ENCODE data around the gene DES. TPM values are rescaled to one million over a fixed set of nuclear protein-coding genes. Genes with fewer than 3 reads are reported as not detected.

DES gene
- total and polyA plus RNA-seq, 8 donors, result 8.7 to 101 (median 28.5) TPM

DNA sequence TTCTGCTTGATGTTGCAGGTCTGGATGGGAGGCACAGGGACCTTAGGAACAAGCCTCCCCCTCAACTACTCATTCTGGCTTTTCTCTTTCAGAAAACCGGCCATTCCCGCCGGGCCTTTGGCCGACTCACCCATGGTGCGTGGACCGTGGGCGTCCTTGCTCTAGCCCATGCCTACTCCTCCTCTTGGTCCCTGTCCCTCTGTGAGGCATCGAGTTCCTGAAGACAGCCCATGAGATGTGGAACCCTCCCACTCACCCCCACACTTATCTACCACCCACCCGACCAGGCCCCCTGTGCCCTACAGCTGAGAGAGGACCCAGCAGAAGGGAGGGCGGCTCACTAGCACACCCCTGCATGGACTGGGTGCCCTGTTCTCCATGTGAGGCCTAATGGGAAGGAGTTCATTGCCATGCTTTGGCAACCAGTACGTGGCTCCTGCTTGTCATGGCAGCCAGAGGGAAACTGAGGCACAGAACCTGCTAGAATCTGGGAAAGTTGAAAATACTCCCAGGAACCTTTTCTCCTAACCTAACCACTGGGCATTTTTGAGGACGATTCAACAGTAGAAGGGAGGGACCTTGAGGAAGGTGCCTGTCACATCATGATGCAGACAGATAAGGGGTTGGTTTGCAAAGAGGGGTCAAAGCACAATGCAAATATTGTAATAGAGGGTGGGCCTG lies 25.0 kb downstream of the DES start:
- no peak overlapping the region for H3K4me3 ChIP-seq
- H3K27ac ChIP-seq, result no peak overlapping the region
- H3K27me3 ChIP-seq, result peaks cover 16 to 98% of the 10 kb centered on the region in 2 donors
- peaks cover 0 to 13% of the 10 kb centered on the region in 2 donors for H3K4me1 ChIP-seq
- H3K36me3 ChIP-seq, result no peaks in the 10 kb centered on the region
- H3K9me3 ChIP-seq, result no peaks in the 10 kb centered on the region
- TF ChIP-seq CTCF (IDR thresholded peaks at IDR 0.05), result no peak
- DNase-seq (no peak), ATAC-seq (no peak)
- intact Hi-C loops (cut with DNase I), result no loop called here

- Histone ChIP-seq H3K4me1 (peaks cover 0 to 13% of the 10 kb centered on the region in 2 donors), H3K4me3 (no peak overlapping the region), H3K9me3 (no peaks in the 10 kb centered on the region), H3K36me3 (no peaks in the 10 kb centered on the region), H3K27me3 (peaks cover 21 to 100% of the 10 kb centered on the region in 2 donors), H3K27ac (no peak overlapping the region)
- no peak for DNase-seq
- ATAC-seq, result no peak
- TF ChIP-seq CTCF (IDR thresholded peaks at IDR 0.05), result no peak
- intact Hi-C loops (cut with DNase I), result no loop called here
Observed at GRCh38 chr2:219443697-219444023, 25.5 kb downstream of the DES start.

- intact Hi-C loops (cut with DNase I), result no loop called here
- Histone ChIP-seq H3K27me3 (peaks cover 29 to 100% of the 10 kb centered on the region in 2 donors), H3K27ac (no peak overlapping the region), H3K4me3 (no peak overlapping the region), H3K4me1 (peaks cover 0 to 13% of the 10 kb centered on the region in 2 donors), H3K36me3 (no peaks in the 10 kb centered on the region), H3K9me3 (no peaks in the 10 kb centered on the region)
- TF ChIP-seq CTCF (IDR thresholded peaks at IDR 0.05), result no peak
- DNase-seq (no peak), ATAC-seq (no peak)
Observed at GRCh38 chr2:219444566-219445091, 26.5 kb downstream of the DES start.

- no peak for ATAC-seq
- no peak overlapping the region for H3K4me3 ChIP-seq
- H3K27me3 ChIP-seq, result peaks cover 29 to 100% of the 10 kb centered on the region in 2 donors
- no peak for DNase-seq
- H3K27ac ChIP-seq, result no peak overlapping the region
- H3K36me3 ChIP-seq, result no peaks in the 10 kb centered on the region
- no peaks in the 10 kb centered on the region for H3K9me3 ChIP-seq
- H3K4me1 ChIP-seq, result peaks cover 0 to 13% of the 10 kb centered on the region in 2 donors
- TF ChIP-seq CTCF (IDR thresholded peaks at IDR 0.05), result no peak
- intact Hi-C loops (cut with DNase I), result no loop called here
Observed at GRCh38 chr2:219445220-219445640, 27.1 kb downstream of the DES start.

- no peak overlapping the region for H3K4me3 ChIP-seq
- H3K9me3 ChIP-seq, result no peaks in the 10 kb centered on the region
- DNase-seq, result peak in 1 of 4 donors; percentile 48
- H3K27me3 ChIP-seq, result peaks cover 25 to 100% of the 10 kb centered on the region in 2 donors
- no peaks in the 10 kb centered on the region for H3K36me3 ChIP-seq
- no peak for TF ChIP-seq CTCF (IDR thresholded peaks at IDR 0.05)
- no peak overlapping the region for H3K27ac ChIP-seq
- no peak for ATAC-seq
- peaks cover 0 to 10% of the 10 kb centered on the region in 2 donors for H3K4me1 ChIP-seq
- intact Hi-C loops (cut with DNase I), result no loop called here
Observed at GRCh38 chr2:219446101-219446504, 27.9 kb downstream of the DES start.

Measured in left lung (tissue), 10 donors.